KOPT-K1 (cell line): Measurements from ENCODE around the gene HINT3.
"Not testable (repeated sequence)": the region's sequence is repeated elsewhere in the genome, so short reads cannot be mapped to it uniquely, and the experiment has no call there.

Experiments
- H3K27ac ChIP-seq: fragments of 200-600 bp; sonication (generic); 2 replicates; pipeline ENCODE4 v1.5.1; 2016; ENCODE audit warnings: antibody characterized with exemption, mild to moderate bottlenecking, low read depth, low read length; ENCODE audit not compliant: poor library complexity, severe bottlenecking
- H3K36me3 ChIP-seq: fragments of 200-600 bp; sonication (generic); 2 replicates; pipeline ENCODE4 v1.5.1; 2017; ENCODE audit warnings: antibody characterized with exemption, mild to moderate bottlenecking, low read length, moderate library complexity; ENCODE audit not compliant: insufficient read depth
- H3K9me3 ChIP-seq: fragments of 200-600 bp; sonication (generic); 2 replicates; pipeline ENCODE4 v1.5.1; 2017; ENCODE audit warnings: antibody characterized with exemption, low read length, mild to moderate bottlenecking; ENCODE audit not compliant: insufficient read depth, poor library complexity, severe bottlenecking

HINT3 gene

GRCh38 chr6:125927761-125928160 is 28.8 kb upstream of the HINT3 start:
- no peaks in the 10 kb centered on the region for H3K9me3 ChIP-seq
- H3K36me3 ChIP-seq = peaks cover 30% of the 10 kb centered on the region
- no peak overlapping the region for H3K27ac ChIP-seq

GRCh38 chr6:125930765-125931418 is 25.7 kb upstream of the HINT3 start:
- H3K27ac ChIP-seq = no peak overlapping the region
- H3K36me3 ChIP-seq = peaks cover 16% of the 10 kb centered on the region
- H3K9me3 ChIP-seq = no peaks in the 10 kb centered on the region

- H3K9me3 ChIP-seq = no peaks in the 10 kb centered on the region
- H3K27ac ChIP-seq = no peak overlapping the region
- peaks cover 16% of the 10 kb centered on the region for H3K36me3 ChIP-seq
Measured at GRCh38 chr6:125931733-125932450, 24.7 kb upstream of the HINT3 start.

GRCh38 chr6:125932451-125932795 is 24.1 kb upstream of the HINT3 start:
- Histone ChIP-seq H3K36me3 (peaks cover 15% of the 10 kb centered on the region), H3K9me3 (no peaks in the 10 kb centered on the region), H3K27ac (no peak overlapping the region)

- H3K36me3 ChIP-seq, H3K27ac ChIP-seq, H3K9me3 ChIP-seq: not testable (repeated sequence)
Measured at GRCh38 chr6:125935520-125935919, 21.1 kb upstream of the HINT3 start.

GRCh38 chr6:125939026-125939425 is 17.5 kb upstream of the HINT3 start:
- Histone ChIP-seq H3K27ac (no peak overlapping the region), H3K9me3 (no peaks in the 10 kb centered on the region)

GRCh38 chr6:125939791-125940190 is 16.8 kb upstream of the HINT3 start:
- no peak overlapping the region for H3K27ac ChIP-seq
- no peaks in the 10 kb centered on the region for H3K9me3 ChIP-seq
- no peaks in the 10 kb centered on the region for H3K36me3 ChIP-seq

More at GRCh38 chr6:125939026-125939425, 17.5 kb upstream of the HINT3 start:
- H3K36me3 ChIP-seq = no peaks in the 10 kb centered on the region

- Histone ChIP-seq H3K9me3 (no peaks in the 10 kb centered on the region), H3K27ac (no peak overlapping the region), H3K36me3 (no peaks in the 10 kb centered on the region)
Measured at GRCh38 chr6:125940247-125941041, 16.1 kb upstream of the HINT3 start.

GRCh38 chr6:125942672-125943527 is 13.7 kb upstream of the HINT3 start:
- Histone ChIP-seq H3K27ac (no peak overlapping the region), H3K9me3 (no peaks in the 10 kb centered on the region), H3K36me3 (no peaks in the 10 kb centered on the region)

- Histone ChIP-seq H3K27ac (no peak overlapping the region), H3K9me3 (no peaks in the 10 kb centered on the region), H3K36me3 (no peaks in the 10 kb centered on the region)
Measured at GRCh38 chr6:125943528-125944433, 12.8 kb upstream of the HINT3 start.

GRCh38 chr6:125944434-125944816 is 12.1 kb upstream of the HINT3 start:
- Histone ChIP-seq H3K9me3 (no peaks in the 10 kb centered on the region), H3K36me3 (no peaks in the 10 kb centered on the region), H3K27ac (no peak overlapping the region)

GRCh38 chr6:125944896-125945295 is 11.7 kb upstream of the HINT3 start:
- Histone ChIP-seq H3K9me3 (no peaks in the 10 kb centered on the region), H3K27ac (no peak overlapping the region), H3K36me3 (no peaks in the 10 kb centered on the region)

- Histone ChIP-seq H3K27ac (no peak overlapping the region), H3K9me3 (no peaks in the 10 kb centered on the region), H3K36me3 (no peaks in the 10 kb centered on the region)
Measured at GRCh38 chr6:125945378-125946141, 11.0 kb upstream of the HINT3 start.
